Measurements from ENCODE around the gene STX10. TPM values are rescaled to one million over a fixed set of nuclear protein-coding genes. Genes with fewer than 3 reads are reported as not detected.

The STX10 gene
- total and polyA plus RNA-seq, 8 donors = 63.6 to 94.8 (median 72.5) TPM

DNA sequence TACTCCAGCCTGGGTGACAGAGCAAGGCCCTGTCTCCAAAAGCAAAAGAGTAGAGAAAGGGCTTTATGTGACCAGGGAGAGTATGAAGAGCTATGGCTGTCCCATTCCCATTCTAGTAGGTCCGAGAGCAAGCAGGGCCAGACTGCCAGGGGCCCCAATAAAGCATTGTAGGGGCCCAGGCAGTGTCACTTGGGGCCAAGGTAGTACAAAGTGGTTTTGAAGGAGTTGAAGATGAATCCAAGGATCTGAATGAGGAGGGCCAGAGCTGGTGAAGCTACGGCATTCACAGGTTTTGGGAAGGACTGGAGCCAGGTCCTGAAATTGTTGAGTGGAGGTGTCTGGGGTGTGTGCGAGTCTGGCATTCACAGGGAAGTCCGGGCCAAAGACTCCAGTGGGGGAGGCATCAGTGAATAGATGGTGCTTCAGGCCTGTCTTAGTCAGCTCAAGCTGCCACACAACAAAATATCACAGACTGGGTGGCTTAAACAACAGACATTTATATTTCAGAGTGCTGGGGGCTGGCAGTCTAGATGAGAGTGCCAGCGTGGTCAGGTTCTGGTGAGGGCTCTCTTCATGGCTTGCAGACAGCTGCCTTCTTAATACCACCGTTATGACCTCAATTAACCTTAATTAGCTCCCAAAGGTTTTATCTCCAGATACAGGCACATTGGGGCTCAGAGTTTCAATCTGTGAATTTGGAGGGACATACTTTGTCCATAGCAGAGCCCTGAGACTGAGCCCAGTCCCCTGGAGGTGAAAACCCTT, 22.2 kb downstream of the STX10 start:
- Histone ChIP-seq H3K27ac (peak overlapping the region in 1 of 2 donors; percentile 13), H3K9me3 (no peaks in the 10 kb centered on the region), H3K4me3 (no peak overlapping the region), H3K36me3 (peaks cover 0 to 20% of the 10 kb centered on the region in 2 donors), H3K4me1 (peaks cover 0 to 3% of the 10 kb centered on the region in 2 donors), H3K27me3 (no peaks in the 10 kb centered on the region)
- TF ChIP-seq CTCF (IDR thresholded peaks at IDR 0.05) = no peak
- DNase-seq (no peak), ATAC-seq (peak; percentile 8)
- intact Hi-C loops (cut with DNase I) = no loop called here

GRCh38 chr19:13127051-13127450, 23.1 kb downstream of the STX10 start:
- ATAC-seq = no peak
- intact Hi-C loops (cut with DNase I) = no loop called here
- Histone ChIP-seq H3K4me3 (no peak overlapping the region), H3K4me1 (no peaks in the 10 kb centered on the region), H3K36me3 (peaks cover 0 to 21% of the 10 kb centered on the region in 2 donors), H3K9me3 (no peaks in the 10 kb centered on the region), H3K27me3 (no peaks in the 10 kb centered on the region), H3K27ac (no peak overlapping the region)
- no peak for DNase-seq
- no peak for TF ChIP-seq CTCF (IDR thresholded peaks at IDR 0.05)

GRCh38 chr19:13122980-13123957, 26.9 kb downstream of the STX10 start:
- H3K4me1 ChIP-seq = peaks cover 12 to 25% of the 10 kb centered on the region in 2 donors

DNA sequence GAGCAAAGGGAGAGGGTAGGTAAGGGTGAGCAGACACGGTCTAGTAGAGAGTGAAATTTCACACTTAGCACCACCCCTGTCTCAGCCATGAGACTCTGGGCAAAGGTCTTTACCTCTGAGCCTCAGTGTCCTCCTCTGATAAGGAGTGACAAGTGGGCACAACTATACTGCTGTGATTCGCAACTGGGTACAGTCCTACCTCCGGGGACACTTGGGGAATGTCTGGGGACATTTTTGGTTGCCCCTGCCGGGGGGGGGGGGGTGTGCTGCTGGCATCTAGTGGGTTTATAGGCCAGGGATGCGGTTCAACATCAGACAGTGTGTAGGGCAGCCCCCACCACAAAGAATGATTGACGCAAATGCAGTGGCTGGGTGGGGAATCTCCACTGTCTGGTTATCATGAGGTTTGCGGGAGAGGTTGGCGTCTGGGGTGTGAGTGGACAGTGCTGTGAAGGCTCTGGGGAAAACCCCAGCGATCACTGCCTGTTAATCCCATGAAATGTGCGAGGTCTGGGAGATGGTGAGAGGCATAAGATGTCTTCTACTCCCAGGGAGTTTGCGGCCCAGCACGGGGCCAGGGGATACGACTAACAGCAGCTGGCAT, 27.8 kb downstream of the STX10 start:
- no peaks in the 10 kb centered on the region for H3K27me3 ChIP-seq
- no peak for ATAC-seq
- no peak for TF ChIP-seq CTCF (IDR thresholded peaks at IDR 0.05)
- intact Hi-C loops (cut with DNase I) = no loop called here
- DNase-seq = no peak
- no peak overlapping the region for H3K27ac ChIP-seq
- peaks cover 0 to 28% of the 10 kb centered on the region in 2 donors for H3K36me3 ChIP-seq
- H3K4me1 ChIP-seq = peaks cover 15 to 29% of the 10 kb centered on the region in 2 donors
- no peaks in the 10 kb centered on the region for H3K9me3 ChIP-seq
- no peak overlapping the region for H3K4me3 ChIP-seq

More at GRCh38 chr19:13122980-13123957, 26.9 kb downstream of the STX10 start:
- Histone ChIP-seq H3K27ac (no peak overlapping the region), H3K36me3 (peaks cover 0 to 28% of the 10 kb centered on the region in 2 donors), H3K27me3 (no peaks in the 10 kb centered on the region), H3K9me3 (no peaks in the 10 kb centered on the region), H3K4me3 (no peak overlapping the region)
- ATAC-seq (no peak), DNase-seq (no peak)
- intact Hi-C loops (cut with DNase I) = no loop called here
- TF ChIP-seq CTCF (IDR thresholded peaks at IDR 0.05) = no peak

Measured in left lung (tissue), 10 donors.